Measurements from ENCODE around the gene PRRC2C. TPM values are rescaled to one million over a fixed set of nuclear protein-coding genes. Genes with fewer than 3 reads are reported as not detected.

Gene PRRC2C
- total and polyA plus RNA-seq, 2 of the 4 experiments (the other 2 are of a cell fraction) = 54.0 to 58.3 TPM

- ATAC-seq (ENCODE audit: low read depth) (no peak), DNase-seq (no peak)
- Histone ChIP-seq H2AK5ac (ENCODE audit: low read depth, low read length) (no peak overlapping the region), H3K4ac (ENCODE audit: low read depth, low read length) (no peak overlapping the region), H3K9me3 (ENCODE audit: control insufficient read depth, insufficient read depth, low read length) (no peaks in the 10 kb centered on the region), H3K27me3 (ENCODE audit: control insufficient read depth, insufficient read depth, low read length) (no peaks in the 10 kb centered on the region; the same call in 1 of the 2 replicates), H4K20me1 (ENCODE audit: insufficient read depth, low read length) (no peaks in the 10 kb centered on the region), H3K14ac (replicated peaks; ENCODE audit: low read depth, low read length) (no peak overlapping the region), H4K91ac (ENCODE audit: insufficient read depth, low read depth, low read length) (no peak overlapping the region), H3K18ac (ENCODE audit: low read depth, low read length) (no peak overlapping the region), H3K27ac (ENCODE audit: insufficient read depth, low read length) (no peak overlapping the region), H3K4me3 (ENCODE audit: insufficient read depth, low read depth, low read length) (no peak overlapping the region), H3K79me1 (ENCODE audit: low read depth in 1 of 2, low read length in 2 of 2) (no peaks in the 10 kb centered on the region), H3K4me2 (ENCODE audit: low read depth, low read length) (no peak overlapping the region), H3K9me1 (ENCODE audit: insufficient read depth, low read length) (no peaks in the 10 kb centered on the region), H2BK5ac (ENCODE audit: low read depth, low read length, poor library complexity, severe bottlenecking) (no peak overlapping the region), H2AK9ac (replicated peaks; ENCODE audit: low read depth, low read length, poor library complexity) (no peak overlapping the region), H2BK120ac (ENCODE audit: low read depth, low read length) (no peak overlapping the region), H3K36me3 (ENCODE audit: control insufficient read depth, insufficient read depth, low read length) (no peaks in the 10 kb centered on the region), H2BK20ac (ENCODE audit: low read depth, low read length) (no peak overlapping the region), H2AFZ (replicated peaks; ENCODE audit: low read length, poor library complexity) (no peak overlapping the region), H2BK15ac (ENCODE audit: low read depth, low read length) (no peak overlapping the region), H3K23ac (ENCODE audit: low read depth, low read length) (no peak overlapping the region), H4K5ac (ENCODE audit: low read depth, low read length) (no peak overlapping the region), H3K4me1 (ENCODE audit: control insufficient read depth, insufficient read depth, low read length) (no peaks in the 10 kb centered on the region), H3K56ac (ENCODE audit: extremely low read depth, insufficient read depth, low read length) (no peak overlapping the region), H4K8ac (ENCODE audit: low read depth in 2 of 2, low read length in 2 of 2) (no peak overlapping the region), H3K9ac (ENCODE audit: low read depth, low read length) (no peak overlapping the region)
- ChIA-PET CTCF (no interaction called here), POLR2A (ENCODE audit: unreplicated experiment) (no interaction called here)
- WGBS, 2 experiments (ENCODE audit: extremely low coverage in 2 of 2, insufficient read length in 1 of 2) = no CpG with 5 or more reads among the region's 9 CpGs
- intact Hi-C loops (cut with micrococcal nuclease) = no loop called here
- dilution Hi-C loops (cut with HindIII; ENCODE audit: low sequenced_read_pairs, unreplicated experiment) = no loop called here
- TF ChIP-seq SMC3 (IDR thresholded peaks at IDR 0.05; ENCODE audit: low read depth, low read length) = no peak
- TF ChIP-seq RAD21 (IDR thresholded peaks at IDR 0.05; ENCODE audit: low read length) = no peak
- TF ChIP-seq CTCF (conservative IDR thresholded peaks at IDR 0.05; ENCODE audit: low read depth, low read length) = no peak
- TF ChIP-seq POLR2A (IDR thresholded peaks at IDR 0.05; ENCODE audit: low read depth, low read length) = no peak
- TF ChIP-seq CHD1 (IDR thresholded peaks at IDR 0.05; ENCODE audit: low read depth, low read length) = no peak
- TF ChIP-seq CEBPB (IDR thresholded peaks at IDR 0.05; ENCODE audit: low read depth, low read length) = no peak
- no peak for TF ChIP-seq RCOR1 (IDR thresholded peaks at IDR 0.05; ENCODE audit: insufficient replicate concordance, low read length)
- no peak for TF ChIP-seq MAZ (IDR thresholded peaks at IDR 0.05; ENCODE audit: borderline replicate concordance, low read depth, low read length)
- TF ChIP-seq ELK1 (IDR thresholded peaks at IDR 0.05; ENCODE audit: borderline replicate concordance, low read depth, low read length) = no peak
- no peak for TF ChIP-seq MXI1 (IDR thresholded peaks at IDR 0.05; ENCODE audit: borderline replicate concordance, low read depth, low read length)
- no peak for TF ChIP-seq NFE2L2 (IDR thresholded peaks at IDR 0.05; ENCODE audit: low read depth, low read length)
- no peak for TF ChIP-seq USF2 (IDR thresholded peaks at IDR 0.05; ENCODE audit: low read depth, low read length)
- no peak for TF ChIP-seq BHLHE40 (IDR thresholded peaks at IDR 0.05; ENCODE audit: low read depth, low read length)
- no peak for TF ChIP-seq MAFK (IDR thresholded peaks at IDR 0.05; ENCODE audit: low read depth, low read length)
- no peak for TF ChIP-seq RFX5 (IDR thresholded peaks at IDR 0.05; ENCODE audit: low read depth, low read length)
- TF ChIP-seq FOS (IDR thresholded peaks at IDR 0.05; ENCODE audit: low read depth, low read length) = no peak
- in situ Hi-C loops (cut with MboI; ENCODE audit: low sequenced_read_pairs) = no loop called here
- no TSS peak for BruUV-seq (replicated peaks)
Observed at GRCh38 chr1:171623651-171624331, 138.5 kb downstream of the PRRC2C start.

All from IMR-90 (cell line).